Thoracic aorta (tissue), 2 donors: Measurements from ENCODE around the gene WDR20. TPM values are rescaled to one million over a fixed set of nuclear protein-coding genes. Genes with fewer than 3 reads are reported as not detected.

Experiments used
- ATAC-seq: fragments of 150-250 bp; one replicate; pipeline ENCODE4 v1.8.0; 2017; ENCODE audit warnings: low read depth; ENCODE audit not compliant: insufficient number of reproducible peaks, low FRiP score
- DNase-seq: peaks from one replicate; pipeline ENCODE4 v3.0.0-alpha.2; 2020; ENCODE audit warnings: low spot score
- H3K27ac ChIP-seq, 2 donors: fragments of 200-600 bp; sonication (generic); 1 replicate in 1 of 2; 2 replicates in 1 of 2; pipeline ENCODE4 v1.5.1; 2016; ENCODE audit warnings: mild to moderate bottlenecking in 2 of 2, moderate library complexity in 2 of 2
- H3K27me3 ChIP-seq: fragments of 200-600 bp; sonication (generic); replicated peaks from 2 replicates; pipeline ENCODE4 v1.6.0; 2016; ENCODE audit warnings: mild to moderate bottlenecking; ENCODE audit not compliant: insufficient read depth
- H3K36me3 ChIP-seq: fragments of 200-600 bp; sonication (generic); one replicate; pipeline ENCODE4 v1.5.1; 2016
- H3K4me1 ChIP-seq, 2 donors: fragments of 200-600 bp; sonication (generic); 1 replicate in 1 of 2; 2 replicates in 1 of 2; pipeline versions ENCODE4 v1.5.1 to v1.6.0; 2016; ENCODE audit warnings: low read depth in 2 of 2, mild to moderate bottlenecking in 1 of 2; ENCODE audit not compliant: control insufficient read depth in 1 of 2
- H3K4me3 ChIP-seq: fragments of 200-600 bp; sonication (generic); 2 replicates; pipeline ENCODE4 v1.5.1; 2016; ENCODE audit warnings: mild to moderate bottlenecking
- H3K9me3 ChIP-seq: fragments of 200-600 bp; sonication (generic); 2 replicates; pipeline ENCODE4 v1.5.1; 2016
- total RNA-seq, 2 donors: library from RNA; depleted of rRNA; stranded (reverse); fragments of >200 nt; gene quantifications; one replicate each; pipeline versions ENCODE4 v1.1.0 to v1.2.3, GENCODE V29; 2016
- TF ChIP-seq, protein P1 (sequence below): fragments of 200-600 bp; sonication (generic); IDR thresholded peaks from one replicate; pipeline ENCODE4 v1.5.1; 2019; ENCODE audit warnings: antibody characterized with exemption

Gene WDR20
- total RNA-seq, 2 donors from 2014 or later: 11.0 to 30.0 TPM

- no peak for ATAC-seq
Observed at GRCh38 chr14:102219316-102219715, 79.6 kb downstream of the WDR20 start.

DNA sequence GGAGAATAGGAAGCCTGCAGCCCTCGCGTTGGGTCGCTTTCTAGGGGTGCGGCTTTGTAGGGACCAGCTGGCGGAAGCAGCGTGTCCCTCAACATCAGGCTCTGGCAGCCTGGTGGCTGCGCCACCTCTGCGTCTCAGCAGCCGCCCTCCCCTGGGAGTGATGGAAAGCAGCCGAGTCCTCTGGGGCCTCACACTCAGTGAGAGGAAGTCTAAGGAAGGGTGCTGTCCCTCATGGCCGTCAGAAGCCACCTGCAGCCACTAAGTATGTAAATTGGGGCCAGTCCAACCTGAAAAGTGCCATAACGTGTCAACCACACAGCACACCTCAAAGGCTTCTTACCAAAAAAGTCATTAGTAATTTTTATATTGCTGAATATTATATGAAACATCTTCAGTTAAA is 80.3 kb downstream of the WDR20 start:
- TF ChIP-seq, protein P1, sequence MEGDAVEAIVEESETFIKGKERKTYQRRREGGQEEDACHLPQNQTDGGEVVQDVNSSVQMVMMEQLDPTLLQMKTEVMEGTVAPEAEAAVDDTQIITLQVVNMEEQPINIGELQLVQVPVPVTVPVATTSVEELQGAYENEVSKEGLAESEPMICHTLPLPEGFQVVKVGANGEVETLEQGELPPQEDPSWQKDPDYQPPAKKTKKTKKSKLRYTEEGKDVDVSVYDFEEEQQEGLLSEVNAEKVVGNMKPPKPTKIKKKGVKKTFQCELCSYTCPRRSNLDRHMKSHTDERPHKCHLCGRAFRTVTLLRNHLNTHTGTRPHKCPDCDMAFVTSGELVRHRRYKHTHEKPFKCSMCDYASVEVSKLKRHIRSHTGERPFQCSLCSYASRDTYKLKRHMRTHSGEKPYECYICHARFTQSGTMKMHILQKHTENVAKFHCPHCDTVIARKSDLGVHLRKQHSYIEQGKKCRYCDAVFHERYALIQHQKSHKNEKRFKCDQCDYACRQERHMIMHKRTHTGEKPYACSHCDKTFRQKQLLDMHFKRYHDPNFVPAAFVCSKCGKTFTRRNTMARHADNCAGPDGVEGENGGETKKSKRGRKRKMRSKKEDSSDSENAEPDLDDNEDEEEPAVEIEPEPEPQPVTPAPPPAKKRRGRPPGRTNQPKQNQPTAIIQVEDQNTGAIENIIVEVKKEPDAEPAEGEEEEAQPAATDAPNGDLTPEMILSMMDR: no peak
- peaks cover 3 to 9% of the 10 kb centered on the region in 2 donors for H3K4me1 ChIP-seq
- DNase-seq (no peak), ATAC-seq (no peak)
- no peaks in the 10 kb centered on the region for H3K27me3 ChIP-seq
- H3K9me3 ChIP-seq: no peaks in the 10 kb centered on the region
- no peak overlapping the region for H3K4me3 ChIP-seq
- no peak overlapping the region for H3K27ac ChIP-seq
- peaks cover 5% of the 10 kb centered on the region for H3K36me3 ChIP-seq

More at GRCh38 chr14:102219316-102219715, 79.6 kb downstream of the WDR20 start:
- Histone ChIP-seq H3K4me3 (no peak overlapping the region), H3K27ac (no peak overlapping the region), H3K36me3 (peaks cover 5% of the 10 kb centered on the region), H3K27me3 (no peaks in the 10 kb centered on the region), H3K4me1 (peaks cover 3 to 14% of the 10 kb centered on the region in 2 donors), H3K9me3 (no peaks in the 10 kb centered on the region)
- TF ChIP-seq, protein P1: no peak
- no peak for DNase-seq

- ATAC-seq (no peak), DNase-seq (no peak)
- Histone ChIP-seq H3K27ac (no peak overlapping the region), H3K4me1 (no peaks in the 10 kb centered on the region), H3K9me3 (no peaks in the 10 kb centered on the region), H3K36me3 (peaks cover 8% of the 10 kb centered on the region), H3K27me3 (no peaks in the 10 kb centered on the region), H3K4me3 (no peak overlapping the region)
- TF ChIP-seq, protein P1: no peak
Observed at GRCh38 chr14:102221026-102221425, 81.3 kb downstream of the WDR20 start.

DNA sequence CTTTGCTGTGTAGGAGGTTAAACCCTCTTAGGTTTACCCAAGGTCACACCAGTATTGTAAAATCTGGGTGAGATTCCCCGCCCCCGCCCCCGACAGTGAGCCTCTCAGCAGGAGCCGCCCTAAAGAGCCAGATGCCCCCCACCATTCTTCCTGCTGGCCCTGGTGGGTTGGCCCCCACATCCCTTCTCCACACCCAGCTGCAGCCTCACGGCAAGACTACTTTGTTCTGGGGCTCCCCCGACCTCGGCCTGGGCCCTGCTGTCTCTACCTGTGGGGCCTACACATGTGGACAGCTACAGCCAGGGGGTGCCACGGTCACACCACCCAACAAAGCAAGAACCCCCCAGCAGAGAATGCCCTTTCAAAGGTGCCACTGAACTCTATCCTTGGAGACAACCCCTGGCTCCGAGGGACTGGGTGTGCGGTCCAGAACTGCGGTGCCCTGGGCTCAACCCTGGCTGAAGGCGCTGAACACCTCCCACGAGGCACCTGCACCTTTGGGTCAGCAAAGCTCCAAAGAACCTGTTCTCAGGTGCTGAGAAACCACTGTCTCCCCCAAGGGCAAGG is 82.4 kb downstream of the WDR20 start:
- DNase-seq (no peak), ATAC-seq (no peak)
- H3K36me3 ChIP-seq: peaks cover 9% of the 10 kb centered on the region
- no peak overlapping the region for H3K4me3 ChIP-seq
- no peaks in the 10 kb centered on the region for H3K4me1 ChIP-seq
- H3K27ac ChIP-seq: no peak overlapping the region
- TF ChIP-seq, protein P1: no peak
- H3K9me3 ChIP-seq: no peaks in the 10 kb centered on the region
- H3K27me3 ChIP-seq: no peaks in the 10 kb centered on the region

GRCh38 chr14:102222751-102223150 is 83.1 kb downstream of the WDR20 start:
- no peak overlapping the region for H3K27ac ChIP-seq
- no peaks in the 10 kb centered on the region for H3K27me3 ChIP-seq
- DNase-seq (no peak), ATAC-seq (no peak)
- H3K36me3 ChIP-seq: peaks cover 9% of the 10 kb centered on the region
- TF ChIP-seq, protein P1: no peak
- no peaks in the 10 kb centered on the region for H3K9me3 ChIP-seq
- H3K4me3 ChIP-seq: no peak overlapping the region
- no peaks in the 10 kb centered on the region for H3K4me1 ChIP-seq
